CD14-positive monocyte (primary cell): Measurements from ENCODE around the gene NHS. TPM values are rescaled to one million over a fixed set of nuclear protein-coding genes. Genes with fewer than 3 reads are reported as not detected.
A peak's percentile ranks its signal among the peaks of the same experiment; 100 is the strongest.

Experiments used
- DNase-seq, 3 donors: peaks; one replicate each; pipeline ENCODE4 v3.0.0-alpha.2; 2011 to 2022
- H2AFZ ChIP-seq: 2 replicates; pipeline ENCODE4 v1.6.0; 2012; ENCODE audit warnings: mild to moderate bottlenecking, low read depth, low read length, inconsistent platforms; ENCODE audit not compliant: insufficient read depth, poor library complexity, severe bottlenecking
- H3K27ac ChIP-seq, 2 donors: 1 replicate in 1 of 2; 2 replicates in 1 of 2; pipeline ENCODE4 v1.5.1; 2012 to 2013; ENCODE audit warnings: low read length in 2 of 2, control low read depth in 1 of 2, inconsistent platforms in 1 of 2, low read depth in 1 of 2, mild to moderate bottlenecking in 1 of 2
- H3K27me3 ChIP-seq, 2 donors: one replicate each; pipeline versions ENCODE4 v1.6.0 to v1.6.1; 2011 to 2013; ENCODE audit warnings: low read length in 2 of 2; ENCODE audit not compliant: control insufficient read depth in 2 of 2, insufficient read depth in 2 of 2
- H3K36me3 ChIP-seq, 2 donors: replicated peaks in 1 of 2; 1 replicate in 1 of 2; 2 replicates in 1 of 2; pipeline versions ENCODE4 v1.5.1 to v1.6.1; 2012 to 2013; ENCODE audit warnings: low read length in 2 of 2, control low read depth in 1 of 2, inconsistent platforms in 1 of 2, mild to moderate bottlenecking in 1 of 2; ENCODE audit not compliant: insufficient read depth in 2 of 2, control insufficient read depth in 1 of 2
- H3K4me1 ChIP-seq, 2 donors: 1 replicate in 1 of 2; 2 replicates in 1 of 2; pipeline versions ENCODE4 v1.5.1 to v1.6.1; 2012 to 2013; ENCODE audit warnings: low read length in 2 of 2, control low read depth in 1 of 2, inconsistent platforms in 1 of 2, mild to moderate bottlenecking in 1 of 2, moderate library complexity in 1 of 2; ENCODE audit not compliant: insufficient read depth in 2 of 2, control insufficient read depth in 1 of 2
- H3K4me2 ChIP-seq: replicated peaks from 2 replicates; pipeline ENCODE3; 2012; ENCODE audit warnings: low read length, moderate library complexity, mild to moderate bottlenecking; ENCODE audit not compliant: poor library complexity, severe bottlenecking; ENCODE audit errors: extremely low read depth
- H3K4me3 ChIP-seq, 3 experiments: fragments of 200-600 bp in 1 of 3; sonication (generic) in 1 of 3; replicated peaks in 1 of 3; 1 replicate in 2 of 3; 2 replicates in 1 of 3; pipeline ENCODE4 v1.5.1; 2011 to 2013; ENCODE audit warnings: low read length in 3 of 3, mild to moderate bottlenecking in 3 of 3, control low read depth in 2 of 3, low read depth in 2 of 3, inconsistent platforms in 1 of 3, moderate library complexity in 1 of 3
- H3K79me2 ChIP-seq: 2 replicates; pipeline ENCODE4 v1.6.0; 2012; ENCODE audit warnings: mild to moderate bottlenecking, control low read depth, inconsistent platforms, low read length, moderate library complexity; ENCODE audit not compliant: insufficient read depth
- H3K9ac ChIP-seq: 2 replicates; pipeline ENCODE4 v1.6.0; 2017; ENCODE audit warnings: low read length, mild to moderate bottlenecking; ENCODE audit not compliant: insufficient read depth, poor library complexity, severe bottlenecking
- H3K9me3 ChIP-seq, 2 donors: replicated peaks in 1 of 2; 1 replicate in 1 of 2; 2 replicates in 1 of 2; pipeline versions ENCODE4 v1.5.1 to v1.6.1; 2012 to 2013; ENCODE audit warnings: low read length in 2 of 2, control low read depth in 1 of 2; ENCODE audit not compliant: control insufficient read depth in 1 of 2, insufficient read depth in 1 of 2
- H4K20me1 ChIP-seq: 2 replicates; pipeline ENCODE4 v1.6.0; 2012; ENCODE audit warnings: mild to moderate bottlenecking, low read length, control low read depth, moderate library complexity; ENCODE audit not compliant: insufficient read depth
- H3K27ac Mint-ChIP-seq, 7 donors: one replicate each; pipeline ENCODE4 v1.8.0; 2020; ENCODE audit warnings: mild to moderate bottlenecking in 7 of 7, mixed read lengths in 7 of 7, moderate library complexity in 6 of 7, inconsistent platforms in 2 of 7
- H3K27me3 Mint-ChIP-seq, 3 donors: one replicate each; pipeline ENCODE4 v1.8.0; 2021 to 2022; ENCODE audit warnings: low read depth in 3 of 3, mild to moderate bottlenecking in 3 of 3, mixed read lengths in 3 of 3, moderate library complexity in 3 of 3, inconsistent platforms in 1 of 3
- H3K36me3 Mint-ChIP-seq, 2 donors: one replicate each; pipeline ENCODE4 v1.8.0; 2020; ENCODE audit warnings: mixed read lengths in 2 of 2, inconsistent platforms in 1 of 2, mild to moderate bottlenecking in 1 of 2
- H3K4me1 Mint-ChIP-seq: one replicate; pipeline ENCODE4 v1.8.0; 2020; ENCODE audit warnings: mild to moderate bottlenecking, mixed read lengths
- H3K4me3 Mint-ChIP-seq, 2 donors: one replicate each; pipeline ENCODE4 v1.8.0; 2020; ENCODE audit warnings: mild to moderate bottlenecking in 2 of 2, mixed read lengths in 2 of 2, moderate library complexity in 1 of 2
- H3K9me3 Mint-ChIP-seq, 7 donors: one replicate each; pipeline ENCODE4 v1.8.0; 2020 to 2022; ENCODE audit warnings: mixed read lengths in 7 of 7, mild to moderate bottlenecking in 6 of 7, moderate library complexity in 6 of 7, inconsistent platforms in 2 of 7
- CTCF ChIP-seq: fragments of 200-600 bp; IDR thresholded peaks from one replicate; pipeline ENCODE4 v1.8.0; 2022; ENCODE audit warnings: antibody characterized with exemption, mild to moderate bottlenecking
- WGBS: methylation state at CpG from one replicate; pipeline ENCODE4 v1.1.5; 2013; ENCODE audit warnings: missing lambda C conversion rate; ENCODE audit not compliant: insufficient coverage; 5-methylcytosine and 5-hydroxymethylcytosine counted together
- intact Hi-C, 2 donors: fragments of 100-400 bp; cut with micrococcal nuclease; formaldehyde crosslinking; loops; one replicate each; pipeline versions ENCODE4 v1.15.0 to v1.15.1; 2023
- polyA plus RNA-seq, 3 donors: library from polyadenylated mRNA; depleted of rRNA in 1 of 3; unstranded in 2 of 3; stranded (reverse) in 1 of 3; fragments of 300-500 nt in 2 of 3; fragments of >200 nt in 1 of 3; fragmentation: Illumina TruSeq in 2 of 3; gene quantifications; 1 replicate in 2 of 3; 2 replicates in 1 of 3; pipeline ENCODE4 v1.2.3, GENCODE V29; 2012 to 2021

The NHS gene
- polyA plus RNA-seq, 3 donors = 0.86 to 1.8 (median 1.3) TPM

GRCh38 chrX:17535229-17535628 lies 160.2 kb downstream of the NHS start:
- peak; percentile 36 for TF ChIP-seq CTCF
- no CpG with 5 or more reads among the region's 4 CpGs for WGBS
- Mint-ChIP-seq H3K4me3 (no peak overlapping the region), H3K36me3 (peaks cover 0 to 5% of the 10 kb centered on the region in 2 donors), H3K9me3 (peaks cover 0 to 7% (median 0%) of the 10 kb centered on the region in 7 donors), H3K4me1 (peaks cover 48% of the 10 kb centered on the region), H3K27me3 (peaks cover 0 to 12% (median 0%) of the 10 kb centered on the region in 3 donors), H3K27ac (no peak overlapping the region)
- no peaks in the 10 kb centered on the region for H3K79me2 ChIP-seq
- no peak overlapping the region for H3K4me2 ChIP-seq
- H4K20me1 ChIP-seq = no peaks in the 10 kb centered on the region
- intact Hi-C loops = no loop called here
- no peaks in the 10 kb centered on the region for H3K27me3 ChIP-seq
- H3K4me3 ChIP-seq = no peak overlapping the region
- peaks cover 15 to 22% of the 10 kb centered on the region in 2 donors for H3K4me1 ChIP-seq
- DNase-seq = peak in 2 of 3 donors; percentile 27 to 39
- no peaks in the 10 kb centered on the region for H3K9me3 ChIP-seq
- H3K27ac ChIP-seq = no peak overlapping the region
- H3K9ac ChIP-seq = no peak overlapping the region
- H3K36me3 ChIP-seq = no peaks in the 10 kb centered on the region
- no peak overlapping the region for H2AFZ ChIP-seq

- Histone ChIP-seq H3K9me3 (no peaks in the 10 kb centered on the region), H4K20me1 (no peaks in the 10 kb centered on the region), H3K79me2 (no peaks in the 10 kb centered on the region), H3K27ac (no peak overlapping the region), H3K4me3 (no peak overlapping the region), H3K27me3 (no peaks in the 10 kb centered on the region), H2AFZ (no peak overlapping the region), H3K4me2 (no peak overlapping the region), H3K9ac (no peak overlapping the region), H3K36me3 (no peaks in the 10 kb centered on the region), H3K4me1 (peaks cover 7 to 19% of the 10 kb centered on the region in 2 donors)
- no peak for TF ChIP-seq CTCF
- no peak for DNase-seq
- Mint-ChIP-seq H3K27ac (peak overlapping the region in 2 of 7 donors; percentile 3 to 73), H3K27me3 (peaks cover 0 to 9% (median 0%) of the 10 kb centered on the region in 3 donors), H3K4me1 (peaks cover 32% of the 10 kb centered on the region), H3K9me3 (peaks cover 0 to 5% (median 0%) of the 10 kb centered on the region in 7 donors), H3K4me3 (no peak overlapping the region), H3K36me3 (peaks cover 0 to 4% of the 10 kb centered on the region in 2 donors)
- intact Hi-C loops = no loop called here
- 100% methylated on average over 2 of the region's 10 CpGs for WGBS
Measured at GRCh38 chrX:17537723-17538243, 162.8 kb downstream of the NHS start.
